Common myeloid progenitor, CD34-positive (primary cell): ENCODE data around the gene IFT52. TPM values are rescaled to one million over a fixed set of nuclear protein-coding genes. Genes with fewer than 3 reads are reported as not detected.
A peak's percentile ranks its signal among the peaks of the same experiment; 100 is the strongest.

Experiments used
- CTCF ChIA-PET: fragments of 350-600 bp; sonication (Branson Sonifier 250); formaldehyde crosslinking; loops from one replicate; lab custom pipeline; 2021; ENCODE audit warnings: antibody characterized with exemption; lab: Charles Lee
- POLR2A ChIA-PET: fragments of 350-600 bp; sonication (Branson Sonifier 250); formaldehyde crosslinking; loops from one replicate; lab custom pipeline; 2021; ENCODE audit warnings: antibody characterized with exemption; lab: Charles Lee
- DNase-seq, 3 donors: peaks; one replicate each; pipeline versions ENCODE4 v3.0.0 to v3.0.0-alpha.2; 2013
- H3K27ac ChIP-seq, 2 experiments: 1 replicate in 1 of 2; 2 replicates in 1 of 2; pipeline ENCODE4 v1.7.0; 2013; ENCODE audit warnings: inconsistent platforms in 2 of 2, low read length in 2 of 2, mild to moderate bottlenecking in 2 of 2, low read depth in 1 of 2, moderate library complexity in 1 of 2; ENCODE audit not compliant: severe bottlenecking in 2 of 2, insufficient read depth in 1 of 2, poor library complexity in 1 of 2
- H3K27me3 ChIP-seq, 5 experiments: replicated peaks in 2 of 5; 1 replicate in 3 of 5; 2 replicates in 2 of 5; pipeline versions ENCODE4 v1.6.1 to v1.7.0; 2013; ENCODE audit warnings: low read length in 4 of 5, mild to moderate bottlenecking in 2 of 5, moderate library complexity in 2 of 5, inconsistent platforms in 1 of 5; ENCODE audit not compliant: insufficient read depth in 5 of 5, control insufficient read depth in 4 of 5
- H3K36me3 ChIP-seq, 4 experiments: 1 replicate in 2 of 4; 2 replicates in 2 of 4; pipeline versions ENCODE4 v1.6.1 to v1.7.0; 2013; ENCODE audit warnings: low read length in 3 of 4, control low read depth in 1 of 4, mild to moderate bottlenecking in 1 of 4; ENCODE audit not compliant: control insufficient read depth in 4 of 4, insufficient read depth in 4 of 4
- H3K4me1 ChIP-seq, 4 experiments: 1 replicate in 3 of 4; 2 replicates in 1 of 4; pipeline versions ENCODE4 v1.6.1 to v1.7.1; 2013; ENCODE audit warnings: low read length in 3 of 4, mild to moderate bottlenecking in 3 of 4, control low read depth in 1 of 4, inconsistent platforms in 1 of 4, moderate library complexity in 1 of 4; ENCODE audit not compliant: control insufficient read depth in 4 of 4, insufficient read depth in 4 of 4; ENCODE audit errors: control extremely low read depth in 1 of 4
- H3K4me3 ChIP-seq, 7 experiments: 1 replicate in 4 of 7; 2 replicates in 3 of 7; pipeline versions ENCODE4 v1.5.1 to v1.7.0; 2013; ENCODE audit warnings: mild to moderate bottlenecking in 7 of 7, low read length in 6 of 7, moderate library complexity in 6 of 7, inconsistent platforms in 2 of 7, low read depth in 2 of 7, control low read depth in 1 of 7; ENCODE audit not compliant: insufficient read depth in 4 of 7, control insufficient read depth in 1 of 7; ENCODE audit errors: extremely low read depth in 1 of 7
- H3K9me3 ChIP-seq, 5 experiments: 1 replicate in 4 of 5; 2 replicates in 1 of 5; pipeline versions ENCODE4 v1.6.1 to v1.7.1; 2013; ENCODE audit warnings: low read length in 4 of 5, mild to moderate bottlenecking in 2 of 5, inconsistent platforms in 1 of 5, low read depth in 1 of 5, moderate library complexity in 1 of 5; ENCODE audit not compliant: control insufficient read depth in 4 of 5, insufficient read depth in 2 of 5; ENCODE audit errors: control extremely low read depth in 1 of 5
- WGBS: methylation state at CpG from one replicate; pipeline ENCODE4 v1.1.5; 2013; ENCODE audit not compliant: insufficient coverage; 5-methylcytosine and 5-hydroxymethylcytosine counted together
- polyA plus RNA-seq: library from polyadenylated mRNA; unstranded; fragments of 120-200 nt; gene quantifications from one replicate; pipeline ENCODE4 v1.2.1, GENCODE V29; 2013

The IFT52 gene, protein sequence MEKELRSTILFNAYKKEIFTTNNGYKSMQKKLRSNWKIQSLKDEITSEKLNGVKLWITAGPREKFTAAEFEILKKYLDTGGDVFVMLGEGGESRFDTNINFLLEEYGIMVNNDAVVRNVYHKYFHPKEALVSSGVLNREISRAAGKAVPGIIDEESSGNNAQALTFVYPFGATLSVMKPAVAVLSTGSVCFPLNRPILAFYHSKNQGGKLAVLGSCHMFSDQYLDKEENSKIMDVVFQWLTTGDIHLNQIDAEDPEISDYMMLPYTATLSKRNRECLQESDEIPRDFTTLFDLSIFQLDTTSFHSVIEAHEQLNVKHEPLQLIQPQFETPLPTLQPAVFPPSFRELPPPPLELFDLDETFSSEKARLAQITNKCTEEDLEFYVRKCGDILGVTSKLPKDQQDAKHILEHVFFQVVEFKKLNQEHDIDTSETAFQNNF
- 51.6 TPM for polyA plus RNA-seq

DNA sequence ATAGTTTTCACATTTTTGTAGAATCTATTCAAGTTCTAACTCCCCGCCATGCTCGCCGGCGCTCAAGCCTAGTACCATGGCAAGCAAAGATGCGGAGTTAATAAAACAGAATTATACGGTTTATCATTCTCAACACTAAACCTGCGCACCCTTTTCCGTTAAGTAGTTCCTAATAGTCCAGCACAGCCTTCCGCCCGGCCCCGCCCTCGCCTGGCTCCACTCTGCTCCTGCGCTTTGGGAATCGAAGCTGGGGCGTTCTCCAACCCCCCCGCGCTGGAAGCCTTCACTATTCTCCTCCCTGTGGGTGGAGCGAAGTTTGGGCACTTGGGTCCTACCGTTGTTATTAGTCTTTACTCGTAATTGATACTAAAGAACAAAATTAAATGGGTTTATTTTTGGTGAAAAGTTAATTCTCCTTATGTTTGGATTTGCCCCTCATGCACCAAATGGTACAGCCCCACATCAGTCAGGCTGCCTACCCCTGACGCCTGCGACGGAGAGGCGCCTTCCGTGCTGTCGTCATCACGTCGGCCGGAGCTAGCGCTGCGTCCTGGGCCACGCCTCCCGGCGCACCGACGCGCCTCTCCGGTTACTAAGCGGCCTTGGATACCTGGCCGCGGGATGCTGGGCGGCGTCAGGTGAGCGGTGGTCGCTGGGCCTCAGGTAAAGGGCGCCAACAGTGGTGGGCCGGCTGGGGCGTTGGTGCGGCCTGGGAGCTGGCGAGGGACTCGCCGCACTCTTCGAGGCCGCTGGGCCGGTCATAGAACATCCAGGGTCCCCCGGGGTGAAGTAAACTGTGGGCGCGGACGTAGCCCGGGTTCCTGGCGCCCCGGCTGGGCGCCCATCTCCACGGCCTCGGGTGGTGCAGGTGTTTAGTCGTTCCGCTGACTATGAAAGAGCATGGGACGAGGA lies at the start of gene IFT52:
TSS of gene IFT52 (plus strand) at position 546 of the 912 bp plus-strand sequence. CDS start 3,762 bp downstream, outside the sequence.
- DNase-seq = peak; percentile 91 to 95 (median 92)
- ChIA-PET POLR2A (interaction anchor here (0.9 kb wide), 1 partner anchor 15 kb away, joined by 3 read pairs; no protein-coding TSS in a partner anchor), CTCF (interaction anchor here (0.9 kb wide), 1 partner anchor 141 kb away, joined by 3 read pairs; no protein-coding TSS in a partner anchor)
- peaks cover 2 to 14% (median 11%) of the 10 kb centered on the region in 4 experiments for H3K4me1 ChIP-seq
- no peaks in the 10 kb centered on the region for H3K27me3 ChIP-seq
- peaks cover 0 to 9% (median 2%) of the 10 kb centered on the region in 4 experiments for H3K36me3 ChIP-seq
- peak within 1 kb of the TSS; percentile 95 to 97 for H3K27ac ChIP-seq
- no peaks in the 10 kb centered on the region for H3K9me3 ChIP-seq
- H3K4me3 ChIP-seq = peak within 1 kb of the TSS; percentile 78 to 94 (median 85)
- 0% methylated on average over 41 of the region's 68 CpGs for WGBS

DNA sequence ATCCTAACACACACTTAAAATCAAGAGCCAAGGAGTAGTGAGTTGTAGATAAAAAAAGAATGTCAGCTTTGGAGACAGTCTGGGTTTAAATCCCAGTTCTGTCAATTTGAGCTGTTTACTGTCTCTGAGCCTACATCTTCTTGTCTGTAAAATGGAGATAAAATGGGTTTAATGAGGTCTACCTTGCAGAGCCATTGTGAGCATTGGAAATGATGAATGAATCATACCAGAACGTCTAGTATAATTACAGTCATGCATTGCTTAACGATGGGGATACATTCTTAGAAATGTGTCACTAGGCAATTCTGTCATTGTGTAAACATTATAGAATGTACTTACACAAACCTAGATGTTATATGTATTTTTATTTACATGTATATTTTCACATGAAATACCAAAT lies 49.5 kb upstream of the IFT52 start:
- CTCF ChIA-PET = interaction anchor here (1.1 kb wide), 1 partner anchor 8 kb away, joined by 3 read pairs; no protein-coding TSS in a partner anchor

DNA sequence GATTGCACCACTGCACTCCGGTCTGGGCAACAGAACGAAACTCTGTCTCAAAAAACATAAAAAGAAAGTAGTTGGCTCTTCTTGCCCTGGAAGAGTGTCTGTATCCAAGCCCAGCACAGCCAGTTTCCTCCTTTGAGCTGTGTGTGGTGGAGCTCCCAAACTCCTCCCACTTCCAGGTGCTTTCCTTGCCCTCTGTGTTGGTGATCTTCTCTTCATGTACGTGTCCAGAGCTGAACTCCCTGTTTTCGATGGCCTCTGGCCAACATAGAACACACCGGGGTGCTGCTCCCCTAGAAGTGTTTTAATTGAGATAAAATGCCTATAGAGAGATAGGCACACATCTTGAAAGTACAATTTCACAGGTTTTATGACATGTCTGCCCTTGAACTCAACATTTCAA lies 48.6 kb upstream of the IFT52 start:
- Histone ChIP-seq H3K4me3 (no peak overlapping the region), H3K9me3 (no peaks in the 10 kb centered on the region), H3K4me1 (no peaks in the 10 kb centered on the region), H3K27me3 (no peaks in the 10 kb centered on the region), H3K27ac (no peak overlapping the region), H3K36me3 (peaks cover 0 to 13% (median 5%) of the 10 kb centered on the region in 4 experiments)
- WGBS = 100% methylated on average over 4 of the region's 5 CpGs
- POLR2A ChIA-PET = no interaction called here
- CTCF ChIA-PET = no interaction called here
- no peak for DNase-seq

More for the DNA sequence above, 49.5 kb upstream of the IFT52 start:
- no peak for DNase-seq
- no CpG with 5 or more reads among the region's 2 CpGs for WGBS
- no peaks in the 10 kb centered on the region for H3K9me3 ChIP-seq
- no peak overlapping the region for H3K4me3 ChIP-seq
- POLR2A ChIA-PET = no interaction called here
- H3K27ac ChIP-seq = no peak overlapping the region
- H3K36me3 ChIP-seq = peaks cover 0 to 14% (median 7%) of the 10 kb centered on the region in 4 experiments
- H3K27me3 ChIP-seq = no peaks in the 10 kb centered on the region
- H3K4me1 ChIP-seq = no peaks in the 10 kb centered on the region

DNA sequence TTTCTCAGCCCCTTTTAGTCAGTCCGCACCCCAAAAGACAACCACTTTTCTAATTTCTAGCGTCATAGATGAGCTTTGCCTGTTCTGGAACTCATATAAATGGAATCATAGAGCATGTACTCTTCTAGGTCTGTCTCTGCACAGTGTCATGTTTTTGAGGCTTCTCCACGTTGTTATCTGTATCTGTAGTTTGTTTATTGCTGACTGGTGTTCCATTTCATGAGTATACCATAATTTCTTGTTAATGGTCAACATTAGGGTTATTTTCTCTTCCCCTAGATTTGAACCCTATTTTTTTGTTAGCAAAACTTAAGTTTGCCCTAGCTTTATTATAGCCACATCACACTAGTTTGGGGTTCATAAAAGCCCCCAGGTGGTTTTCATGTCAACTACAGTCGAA lies 48.1 kb upstream of the IFT52 start:
- WGBS = 80% methylated on average over 1 of the region's 4 CpGs
- CTCF ChIA-PET = no interaction called here
- H3K36me3 ChIP-seq = peaks cover 0 to 16% (median 5%) of the 10 kb centered on the region in 4 experiments
- H3K27ac ChIP-seq = no peak overlapping the region
- no peak overlapping the region for H3K4me3 ChIP-seq
- H3K4me1 ChIP-seq = no peaks in the 10 kb centered on the region
- POLR2A ChIA-PET = no interaction called here
- peaks cover 0 to 5% (median 0%) of the 10 kb centered on the region in 5 experiments for H3K9me3 ChIP-seq
- H3K27me3 ChIP-seq = no peaks in the 10 kb centered on the region
- no peak for DNase-seq

DNA sequence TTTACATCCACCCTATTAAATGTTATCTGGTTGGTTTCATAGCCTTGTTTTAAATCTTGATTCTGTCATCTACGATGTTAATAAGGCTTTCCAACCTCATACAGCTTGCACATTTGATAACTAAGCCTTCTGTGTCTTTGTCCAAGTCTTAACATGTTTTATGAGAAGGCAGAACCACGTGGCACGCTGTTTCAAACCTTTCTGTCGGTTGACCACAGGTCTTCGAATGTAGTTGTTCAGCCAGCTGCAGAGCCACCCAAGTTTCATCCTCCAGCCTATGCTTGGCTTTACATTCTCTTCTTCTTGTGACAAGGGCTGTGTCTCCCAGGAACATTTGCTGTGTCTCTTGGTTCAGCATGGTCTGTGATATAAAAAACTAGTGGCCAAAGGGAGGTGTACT lies 47.6 kb upstream of the IFT52 start:
- peaks cover 0 to 5% (median 0%) of the 10 kb centered on the region in 5 experiments for H3K9me3 ChIP-seq
- no peak overlapping the region for H3K27ac ChIP-seq
- no peak overlapping the region for H3K4me3 ChIP-seq
- peaks cover 0 to 15% (median 3%) of the 10 kb centered on the region in 4 experiments for H3K36me3 ChIP-seq
- no peak for DNase-seq
- POLR2A ChIA-PET = no interaction called here
- CTCF ChIA-PET = no interaction called here
- 98% methylated on average over 4 of the region's 5 CpGs for WGBS
- H3K4me1 ChIP-seq = no peaks in the 10 kb centered on the region
- H3K27me3 ChIP-seq = no peaks in the 10 kb centered on the region

DNA sequence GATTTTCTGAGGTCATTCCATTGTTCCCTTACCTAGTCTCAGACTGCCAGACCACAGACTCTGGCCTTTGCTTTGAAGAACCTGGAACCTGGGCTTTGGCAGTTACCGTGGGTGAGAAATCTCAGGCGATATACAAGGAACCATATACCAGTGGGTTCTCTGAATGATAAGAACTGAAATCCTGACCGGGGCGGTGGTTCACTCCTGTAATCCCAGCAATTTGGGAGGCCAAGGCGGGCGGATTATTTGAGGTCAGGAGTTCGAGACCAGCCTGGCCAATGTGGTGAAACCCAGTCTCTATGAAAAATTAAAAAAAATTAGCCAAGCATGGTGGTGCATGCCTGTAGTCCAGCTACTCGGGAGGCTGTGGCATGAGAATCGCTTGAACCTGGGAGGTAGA lies 46.2 kb upstream of the IFT52 start:
- H3K27me3 ChIP-seq = no peaks in the 10 kb centered on the region
- peaks cover 0 to 15% (median 3%) of the 10 kb centered on the region in 4 experiments for H3K36me3 ChIP-seq
- no peak for DNase-seq
- no peak overlapping the region for H3K4me3 ChIP-seq
- POLR2A ChIA-PET = interaction anchor here (0.7 kb wide), 1 partner anchor 90 kb away, joined by 5 read pairs; no protein-coding TSS in a partner anchor
- CTCF ChIA-PET = no interaction called here
- peaks cover 0 to 5% (median 0%) of the 10 kb centered on the region in 5 experiments for H3K9me3 ChIP-seq
- 97% methylated on average over 7 of the region's 9 CpGs for WGBS
- H3K27ac ChIP-seq = no peak overlapping the region
- H3K4me1 ChIP-seq = no peaks in the 10 kb centered on the region
